Measurements from ENCODE around the gene LTB4R2. TPM values are rescaled to one million over a fixed set of nuclear protein-coding genes. Genes with fewer than 3 reads are reported as not detected.

Gene LTB4R2
- total RNA-seq, 1 experiment from 2014 or later = 12.9 TPM

DNA sequence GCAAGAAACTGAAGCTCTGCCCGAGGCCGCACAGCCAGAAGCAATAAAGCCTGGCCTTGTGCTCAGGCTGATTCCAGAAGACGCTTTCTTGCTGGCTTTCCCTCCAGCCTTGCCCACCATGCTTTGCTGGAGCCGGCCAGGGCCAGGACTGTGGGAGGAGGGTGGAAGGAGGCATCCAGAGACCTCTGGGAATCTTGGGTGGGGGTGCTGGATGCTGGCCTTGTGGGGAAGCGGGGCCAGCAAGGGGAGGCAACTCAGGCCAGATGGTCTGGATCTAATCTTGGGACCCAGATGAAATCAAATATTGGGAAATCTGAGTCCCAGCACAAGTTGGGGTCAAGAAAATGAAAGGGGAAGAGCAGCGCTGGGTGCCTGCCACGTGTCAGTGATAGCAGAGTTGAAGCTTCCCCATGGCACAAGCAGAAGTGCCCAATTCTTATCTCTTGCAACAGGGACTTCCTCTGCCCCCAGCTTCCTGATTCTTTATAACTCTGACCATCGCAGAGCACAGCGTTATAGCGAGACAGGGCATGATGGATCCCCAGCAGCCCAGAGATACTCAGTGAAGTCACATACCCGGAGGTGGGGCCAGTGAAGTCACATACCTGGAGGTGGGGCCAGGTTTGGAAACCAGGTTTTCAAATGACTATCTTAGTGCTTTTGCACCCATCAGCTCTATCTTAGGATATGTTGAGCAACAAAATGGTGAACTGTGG lies 32.2 kb upstream of the LTB4R2 start:
- DNase-seq (ENCODE audit: low spot score) (no peak), ATAC-seq (no peak)
- CTCF ChIA-PET = interaction anchor here (1.3 to 1.8 kb wide), 2 partner anchors 19 to 22 kb away, joined by 4 to 12 read pairs; partner anchors contain the start of genes DHRS1 and NOP9
- H3K27ac Mint-ChIP-seq = no peak overlapping the region
- H3K9me3 Mint-ChIP-seq = no peaks in the 10 kb centered on the region
- H3K27me3 Mint-ChIP-seq (ENCODE audit: low read depth) = no peaks in the 10 kb centered on the region
- peaks cover 7% of the 10 kb centered on the region for H3K4me1 Mint-ChIP-seq
- no peaks in the 10 kb centered on the region for H3K36me3 Mint-ChIP-seq
- no peak overlapping the region for H3K4me3 Mint-ChIP-seq
- POLR2A ChIA-PET = no interaction called here
- TF ChIP-seq GABPB1 (CRISPR knock-in tag; IDR thresholded peaks at IDR 0.05) = no peak
- TF ChIP-seq ZNF416 (CRISPR knock-in tag; IDR thresholded peaks at IDR 0.05) = no peak
- TF ChIP-seq JUN (CRISPR knock-in tag; IDR thresholded peaks at IDR 0.05) = no peak
- TF ChIP-seq NR1H2 (CRISPR knock-in tag; IDR thresholded peaks at IDR 0.05) = no peak
- no peak for TF ChIP-seq NR3C1 (CRISPR knock-in tag; conservative IDR thresholded peaks at IDR 0.05; ENCODE audit: low read depth)
- no peak for TF ChIP-seq NFATC4 (CRISPR knock-in tag; IDR thresholded peaks at IDR 0.05)
- TF ChIP-seq, protein P1, sequence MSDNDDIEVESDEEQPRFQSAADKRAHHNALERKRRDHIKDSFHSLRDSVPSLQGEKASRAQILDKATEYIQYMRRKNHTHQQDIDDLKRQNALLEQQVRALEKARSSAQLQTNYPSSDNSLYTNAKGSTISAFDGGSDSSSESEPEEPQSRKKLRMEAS (CRISPR knock-in tag; IDR thresholded peaks at IDR 0.05) = no peak
- TF ChIP-seq ZNF396 (CRISPR knock-in tag; IDR thresholded peaks at IDR 0.05; ENCODE audit: borderline replicate concordance) = no peak
- no peak for TF ChIP-seq ZNF423 (CRISPR knock-in tag; IDR thresholded peaks at IDR 0.05)
- TF ChIP-seq, protein P2, sequence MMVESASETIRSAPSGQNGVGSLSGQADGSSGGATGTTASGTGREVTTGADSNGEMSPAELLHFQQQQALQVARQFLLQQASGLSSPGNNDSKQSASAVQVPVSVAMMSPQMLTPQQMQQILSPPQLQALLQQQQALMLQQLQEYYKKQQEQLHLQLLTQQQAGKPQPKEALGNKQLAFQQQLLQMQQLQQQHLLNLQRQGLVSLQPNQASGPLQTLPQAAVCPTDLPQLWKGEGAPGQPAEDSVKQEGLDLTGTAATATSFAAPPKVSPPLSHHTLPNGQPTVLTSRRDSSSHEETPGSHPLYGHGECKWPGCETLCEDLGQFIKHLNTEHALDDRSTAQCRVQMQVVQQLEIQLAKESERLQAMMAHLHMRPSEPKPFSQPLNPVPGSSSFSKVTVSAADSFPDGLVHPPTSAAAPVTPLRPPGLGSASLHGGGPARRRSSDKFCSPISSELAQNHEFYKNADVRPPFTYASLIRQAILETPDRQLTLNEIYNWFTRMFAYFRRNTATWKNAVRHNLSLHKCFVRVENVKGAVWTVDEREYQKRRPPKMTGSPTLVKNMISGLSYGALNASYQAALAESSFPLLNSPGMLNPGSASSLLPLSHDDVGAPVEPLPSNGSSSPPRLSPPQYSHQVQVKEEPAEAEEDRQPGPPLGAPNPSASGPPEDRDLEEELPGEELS (CRISPR knock-in tag; IDR thresholded peaks at IDR 0.05) = no peak
- TF ChIP-seq, protein P3, sequence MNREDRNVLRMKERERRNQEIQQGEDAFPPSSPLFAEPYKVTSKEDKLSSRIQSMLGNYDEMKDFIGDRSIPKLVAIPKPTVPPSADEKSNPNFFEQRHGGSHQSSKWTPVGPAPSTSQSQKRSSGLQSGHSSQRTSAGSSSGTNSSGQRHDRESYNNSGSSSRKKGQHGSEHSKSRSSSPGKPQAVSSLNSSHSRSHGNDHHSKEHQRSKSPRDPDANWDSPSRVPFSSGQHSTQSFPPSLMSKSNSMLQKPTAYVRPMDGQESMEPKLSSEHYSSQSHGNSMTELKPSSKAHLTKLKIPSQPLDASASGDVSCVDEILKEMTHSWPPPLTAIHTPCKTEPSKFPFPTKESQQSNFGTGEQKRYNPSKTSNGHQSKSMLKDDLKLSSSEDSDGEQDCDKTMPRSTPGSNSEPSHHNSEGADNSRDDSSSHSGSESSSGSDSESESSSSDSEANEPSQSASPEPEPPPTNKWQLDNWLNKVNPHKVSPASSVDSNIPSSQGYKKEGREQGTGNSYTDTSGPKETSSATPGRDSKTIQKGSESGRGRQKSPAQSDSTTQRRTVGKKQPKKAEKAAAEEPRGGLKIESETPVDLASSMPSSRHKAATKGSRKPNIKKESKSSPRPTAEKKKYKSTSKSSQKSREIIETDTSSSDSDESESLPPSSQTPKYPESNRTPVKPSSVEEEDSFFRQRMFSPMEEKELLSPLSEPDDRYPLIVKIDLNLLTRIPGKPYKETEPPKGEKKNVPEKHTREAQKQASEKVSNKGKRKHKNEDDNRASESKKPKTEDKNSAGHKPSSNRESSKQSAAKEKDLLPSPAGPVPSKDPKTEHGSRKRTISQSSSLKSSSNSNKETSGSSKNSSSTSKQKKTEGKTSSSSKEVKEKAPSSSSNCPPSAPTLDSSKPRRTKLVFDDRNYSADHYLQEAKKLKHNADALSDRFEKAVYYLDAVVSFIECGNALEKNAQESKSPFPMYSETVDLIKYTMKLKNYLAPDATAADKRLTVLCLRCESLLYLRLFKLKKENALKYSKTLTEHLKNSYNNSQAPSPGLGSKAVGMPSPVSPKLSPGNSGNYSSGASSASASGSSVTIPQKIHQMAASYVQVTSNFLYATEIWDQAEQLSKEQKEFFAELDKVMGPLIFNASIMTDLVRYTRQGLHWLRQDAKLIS (CRISPR knock-in tag; IDR thresholded peaks at IDR 0.05; ENCODE audit: borderline replicate concordance) = no peak
- TF ChIP-seq, protein P4, sequence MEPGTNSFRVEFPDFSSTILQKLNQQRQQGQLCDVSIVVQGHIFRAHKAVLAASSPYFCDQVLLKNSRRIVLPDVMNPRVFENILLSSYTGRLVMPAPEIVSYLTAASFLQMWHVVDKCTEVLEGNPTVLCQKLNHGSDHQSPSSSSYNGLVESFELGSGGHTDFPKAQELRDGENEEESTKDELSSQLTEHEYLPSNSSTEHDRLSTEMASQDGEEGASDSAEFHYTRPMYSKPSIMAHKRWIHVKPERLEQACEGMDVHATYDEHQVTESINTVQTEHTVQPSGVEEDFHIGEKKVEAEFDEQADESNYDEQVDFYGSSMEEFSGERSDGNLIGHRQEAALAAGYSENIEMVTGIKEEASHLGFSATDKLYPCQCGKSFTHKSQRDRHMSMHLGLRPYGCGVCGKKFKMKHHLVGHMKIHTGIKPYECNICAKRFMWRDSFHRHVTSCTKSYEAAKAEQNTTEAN (CRISPR knock-in tag; IDR thresholded peaks at IDR 0.05) = no peak
- no peak for TF ChIP-seq PRRX2 (CRISPR knock-in tag; IDR thresholded peaks at IDR 0.05)
- TF ChIP-seq, protein P5, sequence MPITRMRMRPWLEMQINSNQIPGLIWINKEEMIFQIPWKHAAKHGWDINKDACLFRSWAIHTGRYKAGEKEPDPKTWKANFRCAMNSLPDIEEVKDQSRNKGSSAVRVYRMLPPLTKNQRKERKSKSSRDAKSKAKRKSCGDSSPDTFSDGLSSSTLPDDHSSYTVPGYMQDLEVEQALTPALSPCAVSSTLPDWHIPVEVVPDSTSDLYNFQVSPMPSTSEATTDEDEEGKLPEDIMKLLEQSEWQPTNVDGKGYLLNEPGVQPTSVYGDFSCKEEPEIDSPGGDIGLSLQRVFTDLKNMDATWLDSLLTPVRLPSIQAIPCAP (CRISPR knock-in tag; IDR thresholded peaks at IDR 0.05) = no peak
- no peak for TF ChIP-seq ESRRA (CRISPR knock-in tag; IDR thresholded peaks at IDR 0.05; ENCODE audit: borderline replicate concordance)
- TF ChIP-seq, protein P6, sequence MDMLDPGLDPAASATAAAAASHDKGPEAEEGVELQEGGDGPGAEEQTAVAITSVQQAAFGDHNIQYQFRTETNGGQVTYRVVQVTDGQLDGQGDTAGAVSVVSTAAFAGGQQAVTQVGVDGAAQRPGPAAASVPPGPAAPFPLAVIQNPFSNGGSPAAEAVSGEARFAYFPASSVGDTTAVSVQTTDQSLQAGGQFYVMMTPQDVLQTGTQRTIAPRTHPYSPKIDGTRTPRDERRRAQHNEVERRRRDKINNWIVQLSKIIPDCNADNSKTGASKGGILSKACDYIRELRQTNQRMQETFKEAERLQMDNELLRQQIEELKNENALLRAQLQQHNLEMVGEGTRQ (CRISPR knock-in tag; IDR thresholded peaks at IDR 0.05) = no peak

DNA sequence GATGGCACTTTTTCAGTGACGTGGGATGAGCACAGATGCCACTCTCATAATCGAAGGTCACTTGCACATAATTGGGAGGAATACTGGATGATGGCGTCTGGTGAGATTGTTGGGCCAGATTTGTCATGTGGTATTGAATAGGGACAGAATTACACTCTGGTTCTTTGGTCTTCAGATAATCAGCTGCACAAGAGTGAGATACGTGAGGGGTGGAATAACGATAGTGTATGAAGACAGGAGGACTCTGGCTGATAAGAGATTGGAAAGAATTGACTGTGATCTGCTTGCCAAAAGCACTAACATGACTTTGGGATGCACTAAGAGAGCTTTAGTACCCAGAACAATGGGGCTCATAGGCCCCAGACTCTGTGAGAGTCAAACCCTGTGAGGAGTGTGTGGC lies 31.5 kb upstream of the LTB4R2 start:
- H3K4me1 Mint-ChIP-seq = peaks cover 7% of the 10 kb centered on the region
- H3K36me3 Mint-ChIP-seq = no peaks in the 10 kb centered on the region
- ATAC-seq (no peak), DNase-seq (ENCODE audit: low spot score) (no peak)
- H3K9me3 Mint-ChIP-seq = no peaks in the 10 kb centered on the region
- POLR2A ChIA-PET = no interaction called here
- CTCF ChIA-PET = interaction anchor here (1.8 kb wide), 1 partner anchor 19 kb away, joined by 12 read pairs; no protein-coding TSS in a partner anchor
- H3K27ac Mint-ChIP-seq = no peak overlapping the region
- H3K4me3 Mint-ChIP-seq = no peak overlapping the region
- no peaks in the 10 kb centered on the region for H3K27me3 Mint-ChIP-seq (ENCODE audit: low read depth)
- TF ChIP-seq, protein P7, sequence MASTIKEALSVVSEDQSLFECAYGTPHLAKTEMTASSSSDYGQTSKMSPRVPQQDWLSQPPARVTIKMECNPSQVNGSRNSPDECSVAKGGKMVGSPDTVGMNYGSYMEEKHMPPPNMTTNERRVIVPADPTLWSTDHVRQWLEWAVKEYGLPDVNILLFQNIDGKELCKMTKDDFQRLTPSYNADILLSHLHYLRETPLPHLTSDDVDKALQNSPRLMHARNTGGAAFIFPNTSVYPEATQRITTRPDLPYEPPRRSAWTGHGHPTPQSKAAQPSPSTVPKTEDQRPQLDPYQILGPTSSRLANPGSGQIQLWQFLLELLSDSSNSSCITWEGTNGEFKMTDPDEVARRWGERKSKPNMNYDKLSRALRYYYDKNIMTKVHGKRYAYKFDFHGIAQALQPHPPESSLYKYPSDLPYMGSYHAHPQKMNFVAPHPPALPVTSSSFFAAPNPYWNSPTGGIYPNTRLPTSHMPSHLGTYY (CRISPR knock-in tag; IDR thresholded peaks at IDR 0.05) = no peak
- TF ChIP-seq, protein P5 (CRISPR knock-in tag; IDR thresholded peaks at IDR 0.05) = no peak
- TF ChIP-seq JUN (CRISPR knock-in tag; IDR thresholded peaks at IDR 0.05) = no peak
- TF ChIP-seq, protein P8, sequence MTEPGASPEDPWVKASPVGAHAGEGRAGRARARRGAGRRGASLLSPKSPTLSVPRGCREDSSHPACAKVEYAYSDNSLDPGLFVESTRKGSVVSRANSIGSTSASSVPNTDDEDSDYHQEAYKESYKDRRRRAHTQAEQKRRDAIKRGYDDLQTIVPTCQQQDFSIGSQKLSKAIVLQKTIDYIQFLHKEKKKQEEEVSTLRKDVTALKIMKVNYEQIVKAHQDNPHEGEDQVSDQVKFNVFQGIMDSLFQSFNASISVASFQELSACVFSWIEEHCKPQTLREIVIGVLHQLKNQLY (CRISPR knock-in tag; IDR thresholded peaks at IDR 0.05) = no peak
- TF ChIP-seq ETV6 (CRISPR knock-in tag; IDR thresholded peaks at IDR 0.05) = no peak
- TF ChIP-seq, protein P9, sequence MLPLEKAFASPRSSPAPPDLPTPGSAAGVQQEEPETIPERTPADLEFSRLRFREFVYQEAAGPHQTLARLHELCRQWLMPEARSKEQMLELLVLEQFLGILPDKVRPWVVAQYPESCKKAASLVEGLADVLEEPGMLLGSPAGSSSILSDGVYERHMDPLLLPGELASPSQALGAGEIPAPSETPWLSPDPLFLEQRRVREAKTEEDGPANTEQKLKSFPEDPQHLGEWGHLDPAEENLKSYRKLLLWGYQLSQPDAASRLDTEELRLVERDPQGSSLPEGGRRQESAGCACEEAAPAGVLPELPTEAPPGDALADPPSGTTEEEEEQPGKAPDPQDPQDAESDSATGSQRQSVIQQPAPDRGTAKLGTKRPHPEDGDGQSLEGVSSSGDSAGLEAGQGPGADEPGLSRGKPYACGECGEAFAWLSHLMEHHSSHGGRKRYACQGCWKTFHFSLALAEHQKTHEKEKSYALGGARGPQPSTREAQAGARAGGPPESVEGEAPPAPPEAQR (CRISPR knock-in tag; IDR thresholded peaks at IDR 0.05) = no peak
- no peak for TF ChIP-seq FOXK1 (CRISPR knock-in tag; IDR thresholded peaks at IDR 0.05)

Data from WTC11 (cell line).